Right renal cortex interstitium (tissue), 3 donors: ENCODE measurements around the gene AIRE. TPM values are rescaled to one million over a fixed set of nuclear protein-coding genes. Genes with fewer than 3 reads are reported as not detected.
"Not testable (repeated sequence)": the region's sequence is repeated elsewhere in the genome, so short reads cannot be mapped to it uniquely, and the experiment has no call there.

Experiments used
- DNase-seq, 3 donors: peaks; one replicate each; pipeline ENCODE4 v3.0.0-alpha.2; 2013; ENCODE audit warnings: low read depth in 3 of 3, low spot score in 2 of 3
- polyA plus RNA-seq, 3 donors: library from polyadenylated mRNA; unstranded; fragments of 120-200 nt; gene quantifications; one replicate each; pipeline ENCODE4 v1.2.1, GENCODE V29; 2013; ENCODE audit not compliant: insufficient read length in 3 of 3

Gene AIRE
- polyA plus RNA-seq, 3 donors: 0.24 to 0.37 (median 0.32) TPM

- DNase-seq: no peak
Measured at GRCh38 chr21:44291078-44291935, 5.6 kb downstream of the AIRE start.

- DNase-seq: no peak
Measured at GRCh38 chr21:44291936-44292811, 6.5 kb downstream of the AIRE start.

- no peak for DNase-seq
Measured at GRCh38 chr21:44292812-44293195, 7.1 kb downstream of the AIRE start.

GRCh38 chr21:44293551-44294231, 8.0 kb downstream of the AIRE start:
- no peak for DNase-seq

- no peak for DNase-seq
Measured at GRCh38 chr21:44294391-44295162, 8.9 kb downstream of the AIRE start.

- no peak for DNase-seq
Measured at GRCh38 chr21:44295163-44295573, 9.5 kb downstream of the AIRE start.

GRCh38 chr21:44295646-44296045, 10.0 kb downstream of the AIRE start:
- no peak for DNase-seq

DNA sequence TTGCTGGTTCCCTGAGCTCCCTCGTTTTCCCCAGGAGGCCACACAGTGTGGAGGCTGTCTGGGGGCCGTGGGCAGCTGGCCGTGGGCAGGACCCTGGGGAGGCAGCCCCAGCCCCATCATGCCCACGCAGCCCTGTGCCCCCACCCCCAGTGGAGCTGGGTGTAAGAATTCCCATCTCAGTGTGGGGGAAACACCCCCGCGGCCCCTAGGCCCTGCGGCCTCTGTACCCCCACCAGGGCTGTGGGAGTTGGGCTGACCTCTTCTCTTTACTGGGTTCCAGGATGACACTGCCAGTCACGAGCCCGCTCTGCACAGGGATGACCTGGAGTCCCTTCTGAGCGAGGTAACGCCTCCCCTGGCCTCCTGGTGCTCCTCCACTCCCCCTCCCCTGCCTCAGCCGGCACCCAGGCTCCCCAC, 10.4 kb downstream of the AIRE start:
- DNase-seq: no peak

DNA sequence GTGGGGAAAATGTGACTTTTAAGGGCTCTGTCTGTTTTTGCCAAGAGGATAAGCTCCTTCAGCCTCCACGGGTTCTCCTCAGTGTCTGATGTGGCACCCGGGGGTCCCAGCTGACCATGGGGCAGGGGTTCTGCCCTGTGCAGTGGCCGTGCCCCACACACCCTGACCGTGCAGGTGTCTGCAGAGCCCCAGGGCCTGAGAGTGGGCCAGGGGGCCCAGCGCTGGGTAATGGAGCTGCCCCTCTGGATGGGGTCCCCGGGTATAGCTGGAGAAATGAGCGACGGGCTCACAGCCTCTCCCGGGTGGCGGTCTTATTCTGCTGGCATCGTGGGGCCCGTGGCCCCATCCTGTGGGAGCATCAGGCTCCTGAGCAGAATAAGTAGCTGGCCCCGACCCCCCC, 11.2 kb downstream of the AIRE start:
- no peak for DNase-seq

DNA sequence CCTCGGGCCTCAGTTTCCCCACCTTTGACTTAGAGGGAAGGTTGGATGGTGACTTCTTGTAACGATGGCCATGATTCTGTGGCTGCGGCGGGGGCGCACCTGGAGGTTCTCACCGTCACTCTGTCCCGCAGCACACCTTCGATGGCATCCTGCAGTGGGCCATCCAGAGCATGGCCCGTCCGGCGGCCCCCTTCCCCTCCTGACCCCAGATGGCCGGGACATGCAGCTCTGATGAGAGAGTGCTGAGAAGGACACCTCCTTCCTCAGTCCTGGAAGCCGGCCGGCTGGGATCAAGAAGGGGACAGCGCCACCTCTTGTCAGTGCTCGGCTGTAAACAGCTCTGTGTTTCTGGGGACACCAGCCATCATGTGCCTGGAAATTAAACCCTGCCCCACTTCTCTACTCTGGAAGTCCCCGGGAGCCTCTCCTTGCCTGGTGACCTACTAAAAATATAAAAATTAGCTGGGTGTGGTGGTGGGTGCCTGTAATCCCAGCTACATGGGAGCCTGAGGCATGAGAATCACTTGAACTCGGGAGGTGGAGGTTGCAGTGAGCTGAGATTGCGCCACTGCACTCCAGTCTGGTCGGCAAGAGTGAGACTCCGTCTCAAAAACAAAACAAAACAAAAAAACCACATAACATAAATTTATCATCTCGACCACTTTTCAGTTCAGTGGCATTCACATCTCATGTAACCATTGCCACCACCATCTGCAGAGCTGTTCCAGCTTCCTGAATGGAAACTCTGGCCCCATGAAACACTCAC, 12.0 kb downstream of the AIRE start:
- no peak for DNase-seq

GRCh38 chr21:44298301-44298700, 12.6 kb downstream of the AIRE start:
- no peak for DNase-seq

DNA sequence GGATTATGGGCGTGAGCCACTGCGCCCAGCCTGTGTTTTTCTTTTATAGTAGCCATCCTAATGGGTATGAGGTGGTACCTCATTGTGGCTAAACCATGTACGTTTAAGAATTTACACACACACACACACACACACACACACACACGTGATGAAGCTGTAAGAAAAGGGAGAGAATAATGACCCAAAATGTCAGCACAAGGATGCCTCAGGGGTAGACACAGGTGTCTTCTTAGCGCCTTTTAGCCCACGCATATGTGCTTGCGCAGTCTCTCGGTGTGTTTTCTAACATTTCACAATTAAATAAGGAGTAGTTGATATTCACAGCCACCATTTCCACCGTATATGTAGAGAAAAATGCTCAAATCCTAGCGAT, 13.4 kb downstream of the AIRE start:
- DNase-seq: no peak

GRCh38 chr21:44299458-44300261, 14.0 kb downstream of the AIRE start, which contains the start of gene PFKL:
Gene PFKL (plus strand): TSS chr21:44300053. CDS start chr21:44300106, 53 bp downstream.
- DNase-seq: no peak

DNA sequence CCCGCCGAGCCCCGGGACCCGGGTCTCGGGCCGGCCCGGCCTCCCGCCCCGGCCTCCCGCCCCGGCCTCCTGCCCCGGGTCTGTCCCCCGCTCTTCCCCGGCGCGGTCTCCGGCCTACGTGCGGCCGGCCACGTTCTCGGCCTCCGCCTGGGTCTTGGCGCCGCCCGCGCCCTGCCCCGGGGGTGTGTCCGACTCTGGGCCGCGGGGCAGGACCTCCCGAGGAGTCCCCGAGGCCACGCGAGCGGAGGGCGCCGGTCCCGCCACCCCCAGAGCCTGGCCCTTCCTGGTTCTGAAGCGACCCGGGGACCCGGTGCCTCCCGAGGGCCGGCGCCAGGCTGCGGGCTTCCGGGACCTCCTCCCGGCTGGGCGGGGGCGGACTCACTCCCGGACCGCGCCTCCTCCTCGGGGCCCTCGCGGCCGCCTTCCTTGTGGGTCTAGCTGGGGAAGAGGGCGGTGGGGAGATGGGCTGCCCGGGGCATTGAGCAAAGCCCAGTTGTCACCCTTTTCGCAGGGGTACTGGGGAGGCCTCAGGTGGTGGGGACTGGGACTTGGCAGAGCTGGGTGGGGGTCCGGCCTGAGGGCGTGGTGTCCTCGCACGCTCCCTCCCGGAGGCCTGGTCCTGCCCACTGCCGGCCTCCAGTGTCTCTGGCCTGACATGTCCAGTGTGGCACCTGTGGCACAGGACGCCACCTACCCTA, 14.7 kb downstream of the AIRE start:
- no peak for DNase-seq

DNA sequence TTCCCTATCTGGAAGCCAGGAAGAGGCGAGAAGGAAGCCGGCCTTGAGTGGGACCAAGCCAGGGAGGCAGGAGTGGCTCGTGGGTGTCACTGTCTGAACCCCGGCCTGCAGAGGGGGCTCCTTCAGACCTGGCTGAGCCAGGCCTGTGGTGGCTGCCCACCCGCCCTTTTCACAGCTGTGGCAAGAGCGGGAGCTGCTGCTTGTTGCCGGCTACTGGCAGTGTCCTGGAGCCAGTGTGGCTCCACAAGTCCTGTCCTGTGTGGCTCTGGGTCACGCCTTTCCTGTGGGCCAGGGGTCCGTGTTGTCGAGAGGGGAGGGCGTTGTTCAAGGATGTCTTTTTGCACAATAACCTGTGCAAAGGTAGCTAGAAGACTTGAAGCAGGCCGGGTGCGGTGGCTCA, 15.5 kb downstream of the AIRE start:
- no peak for DNase-seq

DNA sequence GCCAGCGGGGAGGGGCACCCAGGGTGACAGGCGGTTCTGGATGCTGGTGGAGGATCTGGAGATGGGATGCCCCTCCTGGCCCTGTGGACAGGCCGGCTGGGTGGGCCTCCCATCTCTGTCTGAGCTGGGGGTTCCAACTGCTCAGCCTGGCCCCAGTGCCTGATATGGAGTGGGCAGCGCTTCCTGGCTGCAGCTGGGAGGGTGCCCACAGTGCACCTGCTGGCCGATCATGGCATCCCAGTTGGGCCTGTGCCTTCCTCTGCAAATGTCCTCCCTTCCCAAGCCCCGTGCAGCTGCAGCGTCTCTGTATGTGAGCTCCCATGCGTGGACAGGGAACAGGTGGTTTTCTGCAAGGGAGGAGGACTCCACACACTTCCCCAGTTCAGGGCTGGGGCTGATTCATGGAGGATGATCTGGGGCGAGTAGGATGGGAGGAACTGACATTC, 16.3 kb downstream of the AIRE start:
- no peak for DNase-seq

DNA sequence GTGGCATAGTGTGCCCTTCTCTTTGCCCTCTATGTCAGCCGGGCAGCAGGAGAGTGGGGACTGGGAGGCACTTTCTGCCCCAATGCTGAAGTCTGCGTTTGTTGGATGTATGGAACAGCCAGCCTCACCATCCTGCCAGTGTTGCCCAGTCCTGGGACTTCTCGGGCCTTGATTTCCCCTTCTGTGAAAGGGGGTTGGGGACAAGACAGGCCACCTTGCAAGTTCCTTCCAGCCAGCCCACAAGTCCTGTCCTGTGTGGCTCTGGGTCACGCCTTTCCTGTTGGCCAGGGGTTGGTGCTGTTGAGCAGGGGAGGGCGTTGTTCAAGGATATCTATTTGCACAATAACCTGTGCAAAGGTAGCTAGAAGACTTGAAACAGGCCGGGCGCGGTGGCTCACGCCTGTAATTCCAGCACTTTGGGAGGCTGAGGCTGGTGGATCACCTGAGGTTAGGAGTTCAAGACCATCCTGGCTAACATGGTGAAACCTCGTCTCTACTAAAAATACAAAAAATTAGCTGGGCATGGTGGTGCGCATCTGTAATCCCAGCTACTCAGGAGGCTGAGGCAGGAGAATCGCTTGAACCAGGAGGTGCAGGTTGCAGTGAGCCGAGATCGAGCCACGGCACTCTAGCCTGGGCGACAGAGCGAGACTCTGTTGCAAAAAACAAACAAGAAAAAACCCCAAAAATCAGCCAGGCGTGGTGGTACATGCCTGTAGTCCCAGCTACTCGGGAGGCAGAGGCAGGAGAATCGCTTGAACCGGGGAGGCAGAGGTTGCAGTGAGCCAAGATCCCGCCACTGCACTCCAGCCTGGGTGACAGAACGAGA, 17.1 kb downstream of the AIRE start:
- not testable (repeated sequence) for DNase-seq
